ENCODE data around the gene ITGA2B. TPM values are rescaled to one million over a fixed set of nuclear protein-coding genes. Genes with fewer than 3 reads are reported as not detected.

The ITGA2B gene
- total and polyA plus RNA-seq, 2 of the 13 experiments (the other 11 are each of a cell fraction or from before 2014, with no cell fraction given) = 0.38 to 1.1 TPM

GRCh38 chr17:44374306-44375195, 14.9 kb downstream of the ITGA2B start (continued):
- TF ChIP-seq, protein P1, sequence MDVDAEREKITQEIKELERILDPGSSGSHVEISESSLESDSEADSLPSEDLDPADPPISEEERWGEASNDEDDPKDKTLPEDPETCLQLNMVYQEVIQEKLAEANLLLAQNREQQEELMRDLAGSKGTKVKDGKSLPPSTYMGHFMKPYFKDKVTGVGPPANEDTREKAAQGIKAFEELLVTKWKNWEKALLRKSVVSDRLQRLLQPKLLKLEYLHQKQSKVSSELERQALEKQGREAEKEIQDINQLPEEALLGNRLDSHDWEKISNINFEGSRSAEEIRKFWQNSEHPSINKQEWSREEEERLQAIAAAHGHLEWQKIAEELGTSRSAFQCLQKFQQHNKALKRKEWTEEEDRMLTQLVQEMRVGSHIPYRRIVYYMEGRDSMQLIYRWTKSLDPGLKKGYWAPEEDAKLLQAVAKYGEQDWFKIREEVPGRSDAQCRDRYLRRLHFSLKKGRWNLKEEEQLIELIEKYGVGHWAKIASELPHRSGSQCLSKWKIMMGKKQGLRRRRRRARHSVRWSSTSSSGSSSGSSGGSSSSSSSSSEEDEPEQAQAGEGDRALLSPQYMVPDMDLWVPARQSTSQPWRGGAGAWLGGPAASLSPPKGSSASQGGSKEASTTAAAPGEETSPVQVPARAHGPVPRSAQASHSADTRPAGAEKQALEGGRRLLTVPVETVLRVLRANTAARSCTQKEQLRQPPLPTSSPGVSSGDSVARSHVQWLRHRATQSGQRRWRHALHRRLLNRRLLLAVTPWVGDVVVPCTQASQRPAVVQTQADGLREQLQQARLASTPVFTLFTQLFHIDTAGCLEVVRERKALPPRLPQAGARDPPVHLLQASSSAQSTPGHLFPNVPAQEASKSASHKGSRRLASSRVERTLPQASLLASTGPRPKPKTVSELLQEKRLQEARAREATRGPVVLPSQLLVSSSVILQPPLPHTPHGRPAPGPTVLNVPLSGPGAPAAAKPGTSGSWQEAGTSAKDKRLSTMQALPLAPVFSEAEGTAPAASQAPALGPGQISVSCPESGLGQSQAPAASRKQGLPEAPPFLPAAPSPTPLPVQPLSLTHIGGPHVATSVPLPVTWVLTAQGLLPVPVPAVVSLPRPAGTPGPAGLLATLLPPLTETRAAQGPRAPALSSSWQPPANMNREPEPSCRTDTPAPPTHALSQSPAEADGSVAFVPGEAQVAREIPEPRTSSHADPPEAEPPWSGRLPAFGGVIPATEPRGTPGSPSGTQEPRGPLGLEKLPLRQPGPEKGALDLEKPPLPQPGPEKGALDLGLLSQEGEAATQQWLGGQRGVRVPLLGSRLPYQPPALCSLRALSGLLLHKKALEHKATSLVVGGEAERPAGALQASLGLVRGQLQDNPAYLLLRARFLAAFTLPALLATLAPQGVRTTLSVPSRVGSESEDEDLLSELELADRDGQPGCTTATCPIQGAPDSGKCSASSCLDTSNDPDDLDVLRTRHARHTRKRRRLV (CRISPR knock-in tag; IDR thresholded peaks at IDR 0.05) = no peak
- TF ChIP-seq NFE2L1 (CRISPR knock-in tag; IDR thresholded peaks at IDR 0.05; ENCODE audit: borderline replicate concordance) (peak; percentile 32; the same call in 1 of the 2 replicates), ZFP82 (CRISPR knock-in tag; IDR thresholded peaks at IDR 0.05; ENCODE audit: borderline replicate concordance) (peak; percentile 56; the same call in 1 of the 2 replicates), PLRG1 (conservative IDR thresholded peaks at IDR 0.05) (no peak), EP300 (IDR thresholded peaks at IDR 0.05; ENCODE audit: low read depth in 2 of 2, low read length in 2 of 2) (peak in 1 of 2 experiments; percentile 31; a peak in 1 of 4 replicates), EP300 (CRISPR knock-in tag; IDR thresholded peaks at IDR 0.05; ENCODE audit: borderline replicate concordance) (no peak), MNT (IDR thresholded peaks at IDR 0.05) (peak; percentile 7; the same call in 1 of the 2 replicates), ZNF34 (CRISPR knock-in tag; IDR thresholded peaks at IDR 0.05; ENCODE audit: borderline replicate concordance) (no peak), ZBED4 (CRISPR knock-in tag; IDR thresholded peaks at IDR 0.05; ENCODE audit: borderline replicate concordance) (no peak), FOXA3 (CRISPR knock-in tag; IDR thresholded peaks at IDR 0.05) (peak; percentile 78), ZNF276 (CRISPR knock-in tag; IDR thresholded peaks at IDR 0.05; ENCODE audit: low read depth) (0 out of 2 replicates have a peak, but pooled peaks have one; percentile 53)
